Fibroblast of mammary gland (primary cell): ENCODE measurements around the gene LTBP1.

ENCODE experiments used
- DNase-seq: peaks from one replicate; pipeline ENCODE4 v3.0.0-alpha.2; 2010; ENCODE audit warnings: low read depth
- H3K4me3 ChIP-seq: 2 replicates; pipeline ENCODE4 v1.5.1; 2011; ENCODE audit warnings: low read depth, mild to moderate bottlenecking, low read length, moderate library complexity; ENCODE audit not compliant: control insufficient read depth
- TF ChIP-seq, protein P1 (sequence below): conservative IDR thresholded peaks from 2 replicates; pipeline ENCODE4 v1.5.1; 2011; ENCODE audit warnings: low read depth, low read length, inconsistent platforms; ENCODE audit not compliant: control insufficient read depth, insufficient read depth

LTBP1 gene

GRCh38 chr2:33059471-33060156, 112.9 kb downstream of the LTBP1 start:
- H3K4me3 ChIP-seq, result no peak overlapping the region
- no peak for DNase-seq
- TF ChIP-seq, protein P1, sequence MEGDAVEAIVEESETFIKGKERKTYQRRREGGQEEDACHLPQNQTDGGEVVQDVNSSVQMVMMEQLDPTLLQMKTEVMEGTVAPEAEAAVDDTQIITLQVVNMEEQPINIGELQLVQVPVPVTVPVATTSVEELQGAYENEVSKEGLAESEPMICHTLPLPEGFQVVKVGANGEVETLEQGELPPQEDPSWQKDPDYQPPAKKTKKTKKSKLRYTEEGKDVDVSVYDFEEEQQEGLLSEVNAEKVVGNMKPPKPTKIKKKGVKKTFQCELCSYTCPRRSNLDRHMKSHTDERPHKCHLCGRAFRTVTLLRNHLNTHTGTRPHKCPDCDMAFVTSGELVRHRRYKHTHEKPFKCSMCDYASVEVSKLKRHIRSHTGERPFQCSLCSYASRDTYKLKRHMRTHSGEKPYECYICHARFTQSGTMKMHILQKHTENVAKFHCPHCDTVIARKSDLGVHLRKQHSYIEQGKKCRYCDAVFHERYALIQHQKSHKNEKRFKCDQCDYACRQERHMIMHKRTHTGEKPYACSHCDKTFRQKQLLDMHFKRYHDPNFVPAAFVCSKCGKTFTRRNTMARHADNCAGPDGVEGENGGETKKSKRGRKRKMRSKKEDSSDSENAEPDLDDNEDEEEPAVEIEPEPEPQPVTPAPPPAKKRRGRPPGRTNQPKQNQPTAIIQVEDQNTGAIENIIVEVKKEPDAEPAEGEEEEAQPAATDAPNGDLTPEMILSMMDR, result no peak

GRCh38 chr2:33060405-33060804, 113.7 kb downstream of the LTBP1 start:
- TF ChIP-seq, protein P1, result no peak
- no peak overlapping the region for H3K4me3 ChIP-seq
- DNase-seq, result no peak

GRCh38 chr2:33062665-33063250, 116.0 kb downstream of the LTBP1 start:
- DNase-seq, result peak; percentile 43
- TF ChIP-seq, protein P1, result no peak
- H3K4me3 ChIP-seq, result no peak overlapping the region

DNA sequence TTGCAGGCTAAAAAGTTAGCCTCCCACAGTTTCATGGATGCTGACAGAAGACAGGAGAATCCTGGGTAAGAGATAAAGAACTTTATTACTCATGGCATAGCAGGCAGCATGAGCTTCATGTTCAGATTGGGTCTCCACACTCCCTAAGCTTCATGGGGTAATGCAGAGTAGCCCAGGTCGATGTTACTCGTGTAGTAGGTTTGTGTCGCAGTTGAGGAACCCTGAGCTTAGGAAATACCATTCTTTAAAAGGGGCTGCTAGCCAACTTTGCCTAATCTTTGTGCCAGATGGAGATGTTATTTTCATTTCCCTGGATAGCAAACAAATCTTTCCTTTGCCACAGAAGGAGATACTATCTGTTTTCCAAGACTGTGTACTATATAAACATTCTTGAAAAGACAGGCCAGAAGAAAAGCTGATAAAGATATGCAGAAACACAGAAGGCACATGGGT, 117.6 kb downstream of the LTBP1 start:
- H3K4me3 ChIP-seq, result no peak overlapping the region
- TF ChIP-seq, protein P1, result no peak
- DNase-seq, result no peak

DNA sequence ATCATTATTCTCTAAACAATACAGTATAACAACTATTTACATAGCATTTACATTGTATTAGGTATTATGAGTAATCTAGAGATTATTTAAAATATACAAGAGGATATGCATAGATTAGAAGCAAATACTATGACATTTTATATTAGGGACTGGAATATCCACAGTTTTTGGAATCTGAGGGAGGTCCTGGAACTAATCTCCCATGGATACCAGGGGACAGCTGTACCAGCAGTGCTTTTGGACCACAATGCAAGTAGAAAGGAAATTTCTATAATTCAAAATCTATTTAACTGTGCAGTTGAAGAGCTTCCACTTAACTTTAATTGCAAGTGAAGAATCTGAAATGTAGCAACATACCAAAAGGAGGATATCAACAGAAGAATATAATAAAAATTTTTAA, 120.8 kb downstream of the LTBP1 start:
- TF ChIP-seq, protein P1, result no peak
- no peak for DNase-seq
- H3K4me3 ChIP-seq, result no peak overlapping the region

GRCh38 chr2:33068261-33068660, 121.5 kb downstream of the LTBP1 start:
- H3K4me3 ChIP-seq, result no peak overlapping the region
- DNase-seq, result peak; percentile 89
- TF ChIP-seq, protein P1, result no peak
